Activated CD4-positive, alpha-beta memory T cell treated with anti-CD3 and anti-CD28 coated beads, Interleukin-2, amount 10 ng/mL, durations not matched to agents 7 days and 5 days (primary cell): ENCODE data around the gene SMYD3. TPM values are rescaled to one million over a fixed set of nuclear protein-coding genes. Genes with fewer than 3 reads are reported as not detected.

Experiments used
- CTCF ChIA-PET: fragments of 350-600 bp; sonication (Branson Sonifier 250); formaldehyde crosslinking; loops from one replicate; lab custom pipeline; 2021; ENCODE audit warnings: antibody characterized with exemption, inconsistent platforms; lab: Charles Lee
- POLR2A ChIA-PET: fragments of 350-600 bp; sonication (Branson Sonifier 250); formaldehyde crosslinking; loops from one replicate; lab custom pipeline; 2021; ENCODE audit warnings: antibody characterized with exemption; lab: Charles Lee
- DNase-seq: peaks from one replicate; pipeline ENCODE4 v3.0.0-alpha.2; 2020
- H3K27ac Mint-ChIP-seq: one replicate; pipeline ENCODE4 v1.8.0; 2021; ENCODE audit warnings: mild to moderate bottlenecking, mixed read lengths
- H3K27me3 Mint-ChIP-seq: one replicate; pipeline ENCODE4 v1.8.0; 2021; ENCODE audit warnings: mixed read lengths
- H3K36me3 Mint-ChIP-seq: one replicate; pipeline ENCODE4 v1.8.0; 2021; ENCODE audit warnings: low read depth, mixed read lengths
- H3K4me1 Mint-ChIP-seq: one replicate; pipeline ENCODE4 v1.8.0; 2021; ENCODE audit warnings: mixed read lengths
- H3K4me3 Mint-ChIP-seq: one replicate; pipeline ENCODE4 v1.8.0; 2021; ENCODE audit warnings: mild to moderate bottlenecking, mixed read lengths
- H3K9me3 Mint-ChIP-seq: one replicate; pipeline ENCODE4 v1.8.0; 2021; ENCODE audit warnings: mixed read lengths
- total RNA-seq, 2 experiments: library from RNA; stranded (reverse); gene quantifications; one replicate each; pipeline ENCODE4 v1.2.3, GENCODE V29; 2021

SMYD3 gene
- total RNA-seq, 2 experiments from 2014 or later: 15.5 to 18.7 TPM

- no peak overlapping the region for H3K4me3 Mint-ChIP-seq
- ChIA-PET CTCF (interaction anchor here (1.1 to 2.3 kb wide), 4 partner anchors 439 to 857 kb away, joined by 3 to 9 read pairs (median 7); no protein-coding TSS in a partner anchor), POLR2A (no interaction called here)
- no peaks in the 10 kb centered on the region for H3K27me3 Mint-ChIP-seq
- no peaks in the 10 kb centered on the region for H3K4me1 Mint-ChIP-seq
- no peak overlapping the region for H3K27ac Mint-ChIP-seq
- no peak for DNase-seq
- no peaks in the 10 kb centered on the region for H3K36me3 Mint-ChIP-seq
- no peaks in the 10 kb centered on the region for H3K9me3 Mint-ChIP-seq
Observed at GRCh38 chr1:246010386-246010785, 496.7 kb downstream of the SMYD3 start.

GRCh38 chr1:246008363-246008831 lies 498.7 kb downstream of the SMYD3 start:
- Mint-ChIP-seq H3K27me3 (no peaks in the 10 kb centered on the region), H3K27ac (no peak overlapping the region), H3K36me3 (no peaks in the 10 kb centered on the region), H3K4me3 (no peak overlapping the region), H3K4me1 (no peaks in the 10 kb centered on the region), H3K9me3 (no peaks in the 10 kb centered on the region)
- no peak for DNase-seq
- ChIA-PET CTCF (no interaction called here), POLR2A (no interaction called here)

GRCh38 chr1:246005067-246005466 lies 502.0 kb downstream of the SMYD3 start:
- Mint-ChIP-seq H3K36me3 (no peaks in the 10 kb centered on the region), H3K4me3 (no peak overlapping the region), H3K27me3 (no peaks in the 10 kb centered on the region), H3K27ac (no peak overlapping the region), H3K9me3 (no peaks in the 10 kb centered on the region), H3K4me1 (no peaks in the 10 kb centered on the region)
- ChIA-PET POLR2A (no interaction called here), CTCF (interaction anchor here (1.1 to 2.3 kb wide), 2 partner anchors 117 to 852 kb away, joined by 3 to 10 read pairs; no protein-coding TSS in a partner anchor)
- no peak for DNase-seq

GRCh38 chr1:246004301-246004700 lies 502.8 kb downstream of the SMYD3 start:
- Mint-ChIP-seq H3K27ac (no peak overlapping the region), H3K4me3 (no peak overlapping the region), H3K36me3 (no peaks in the 10 kb centered on the region), H3K9me3 (no peaks in the 10 kb centered on the region), H3K27me3 (no peaks in the 10 kb centered on the region), H3K4me1 (no peaks in the 10 kb centered on the region)
- DNase-seq: no peak
- ChIA-PET POLR2A (no interaction called here), CTCF (interaction anchor here (1.0 to 1.9 kb wide), 4 partner anchors 18 to 851 kb away, joined by 3 to 16 read pairs (median 3); no protein-coding TSS in a partner anchor)

GRCh38 chr1:246003442-246003730 lies 503.7 kb downstream of the SMYD3 start:
- DNase-seq: no peak
- Mint-ChIP-seq H3K27ac (no peak overlapping the region), H3K27me3 (no peaks in the 10 kb centered on the region), H3K4me1 (no peaks in the 10 kb centered on the region), H3K9me3 (no peaks in the 10 kb centered on the region), H3K36me3 (no peaks in the 10 kb centered on the region), H3K4me3 (no peak overlapping the region)
- CTCF ChIA-PET: interaction anchor here (1.0 to 1.9 kb wide), 6 partner anchors 17 to 850 kb away, joined by 3 to 16 read pairs (median 3); no protein-coding TSS in a partner anchor
- POLR2A ChIA-PET: interaction anchor here (1.0 kb wide), 1 partner anchor 850 kb away, joined by 3 read pairs; no protein-coding TSS in a partner anchor

DNA sequence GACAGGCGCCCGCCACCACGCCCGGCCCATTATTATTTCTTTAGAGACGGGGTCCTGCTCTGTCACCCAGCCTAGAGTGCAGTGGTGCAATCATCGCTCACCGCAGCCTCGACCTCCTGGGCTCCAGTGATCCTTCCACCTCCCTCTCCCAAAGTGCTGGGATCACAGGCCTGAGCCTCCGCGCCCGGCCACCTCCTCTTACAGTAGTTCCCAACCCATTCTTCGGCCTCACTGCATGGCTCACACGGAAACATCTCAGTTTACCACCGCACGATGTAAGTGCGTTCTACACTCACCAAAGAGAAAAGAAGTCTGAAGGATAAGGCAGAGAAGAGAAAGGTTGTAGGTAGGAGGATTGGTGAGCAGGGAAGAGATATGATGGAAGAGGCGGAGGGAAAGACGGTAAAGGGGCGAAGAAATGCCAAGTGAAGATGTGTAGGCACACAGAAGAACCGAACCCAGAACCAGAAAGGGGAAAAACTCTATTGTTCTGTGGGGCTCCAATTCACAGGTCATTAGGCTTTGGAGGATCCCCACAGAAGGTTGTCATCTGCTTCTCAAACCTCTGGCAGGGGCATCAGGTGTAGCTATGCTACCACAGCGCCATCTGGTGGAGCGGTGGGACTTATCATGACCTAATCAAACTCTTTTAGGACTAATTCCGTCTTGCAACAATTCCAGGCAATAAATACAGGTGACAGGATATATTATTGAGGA lies 504.2 kb downstream of the SMYD3 start:
- ChIA-PET CTCF (interaction anchor here (0.6 to 1.9 kb wide), 6 partner anchors 16 to 850 kb away, joined by 3 to 16 read pairs (median 3); no protein-coding TSS in a partner anchor), POLR2A (interaction anchor here (1.0 kb wide), 1 partner anchor 850 kb away, joined by 3 read pairs; no protein-coding TSS in a partner anchor)
- Mint-ChIP-seq H3K4me3 (no peak overlapping the region), H3K9me3 (no peaks in the 10 kb centered on the region), H3K27ac (no peak overlapping the region), H3K4me1 (no peaks in the 10 kb centered on the region), H3K36me3 (no peaks in the 10 kb centered on the region), H3K27me3 (no peaks in the 10 kb centered on the region)
- DNase-seq: peak; percentile 83

- Mint-ChIP-seq H3K36me3 (no peaks in the 10 kb centered on the region), H3K27me3 (no peaks in the 10 kb centered on the region), H3K4me1 (no peaks in the 10 kb centered on the region), H3K4me3 (no peak overlapping the region), H3K27ac (no peak overlapping the region), H3K9me3 (no peaks in the 10 kb centered on the region)
- DNase-seq: no peak
- ChIA-PET POLR2A (no interaction called here), CTCF (interaction anchor here (0.7 to 1.7 kb wide), 3 partner anchors 113 to 849 kb away, joined by 3 to 9 read pairs (median 6); no protein-coding TSS in a partner anchor)
Observed at GRCh38 chr1:246001837-246002230, 505.2 kb downstream of the SMYD3 start.

DNA sequence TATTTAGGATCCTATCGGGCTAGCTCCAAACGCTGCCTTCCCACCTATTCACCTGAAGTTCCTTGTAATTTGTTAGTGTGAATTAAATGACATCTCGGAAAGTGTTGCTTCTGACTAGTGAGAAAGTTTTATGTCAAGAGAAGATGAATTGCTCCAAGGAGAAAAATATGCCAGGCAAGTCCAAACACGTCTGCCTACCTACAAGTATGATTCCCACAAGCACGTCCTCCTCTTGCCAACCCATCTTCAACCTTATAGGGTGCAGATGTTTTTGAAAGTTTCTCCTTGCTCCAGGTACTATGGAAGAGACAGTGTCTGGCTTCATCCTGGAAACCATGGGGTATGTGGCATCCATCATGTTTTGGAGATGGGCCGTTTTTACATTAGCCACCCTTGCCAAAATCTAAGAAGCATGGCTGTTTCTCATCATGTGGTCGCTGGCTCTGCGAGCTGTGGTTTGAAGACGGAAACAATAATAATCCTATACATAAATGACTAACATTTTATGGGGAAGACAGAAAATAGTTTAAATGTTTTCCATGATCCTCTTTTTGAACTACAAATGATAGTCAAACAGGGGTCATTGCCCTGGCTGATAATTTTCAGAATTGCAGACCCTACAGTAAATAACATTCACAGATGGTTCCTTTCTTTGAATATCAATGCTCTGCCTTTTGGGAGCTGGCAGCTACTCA lies 505.8 kb downstream of the SMYD3 start:
- Mint-ChIP-seq H3K27me3 (no peaks in the 10 kb centered on the region), H3K36me3 (no peaks in the 10 kb centered on the region), H3K4me3 (no peak overlapping the region), H3K27ac (no peak overlapping the region), H3K9me3 (no peaks in the 10 kb centered on the region), H3K4me1 (no peaks in the 10 kb centered on the region)
- ChIA-PET POLR2A (no interaction called here), CTCF (interaction anchor here (0.7 to 1.7 kb wide), 5 partner anchors 112 to 848 kb away, joined by 3 to 9 read pairs (median 6); no protein-coding TSS in a partner anchor)
- DNase-seq: no peak

DNA sequence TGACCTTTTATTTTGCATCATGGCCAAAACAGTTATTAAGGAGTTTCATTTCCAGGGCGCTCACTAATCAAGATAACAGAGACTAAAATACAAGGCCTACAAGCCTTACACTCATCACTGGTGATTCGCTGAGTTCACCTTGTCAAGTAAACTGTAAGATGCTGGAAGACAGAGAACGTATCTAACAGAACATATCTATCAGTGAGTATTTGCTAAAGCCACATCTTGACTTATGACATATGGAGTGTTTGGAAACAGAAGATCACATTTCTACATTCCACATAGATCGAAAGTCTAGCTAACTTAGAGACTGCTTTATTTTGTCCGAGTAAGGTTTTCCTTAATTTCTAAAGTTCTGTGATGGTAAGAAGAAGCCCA lies 506.5 kb downstream of the SMYD3 start:
- H3K27ac Mint-ChIP-seq: no peak overlapping the region
- no peaks in the 10 kb centered on the region for H3K36me3 Mint-ChIP-seq
- no peaks in the 10 kb centered on the region for H3K27me3 Mint-ChIP-seq
- no peak for DNase-seq
- H3K9me3 Mint-ChIP-seq: no peaks in the 10 kb centered on the region
- CTCF ChIA-PET: interaction anchor here (0.7 to 1.7 kb wide), 4 partner anchors 112 to 848 kb away, joined by 3 to 9 read pairs (median 6); no protein-coding TSS in a partner anchor
- no peaks in the 10 kb centered on the region for H3K4me1 Mint-ChIP-seq
- POLR2A ChIA-PET: no interaction called here
- H3K4me3 Mint-ChIP-seq: no peak overlapping the region

GRCh38 chr1:245999697-246000637 lies 507.1 kb downstream of the SMYD3 start:
- H3K9me3 Mint-ChIP-seq: no peaks in the 10 kb centered on the region
- H3K27ac Mint-ChIP-seq: no peak overlapping the region
- no peaks in the 10 kb centered on the region for H3K36me3 Mint-ChIP-seq
- no peak overlapping the region for H3K4me3 Mint-ChIP-seq
- DNase-seq: no peak
- ChIA-PET CTCF (interaction anchor here (1.3 to 1.7 kb wide), 2 partner anchors 111 to 843 kb away, joined by 6 read pairs; no protein-coding TSS in a partner anchor), POLR2A (no interaction called here)
- no peaks in the 10 kb centered on the region for H3K4me1 Mint-ChIP-seq
- H3K27me3 Mint-ChIP-seq: no peaks in the 10 kb centered on the region

DNA sequence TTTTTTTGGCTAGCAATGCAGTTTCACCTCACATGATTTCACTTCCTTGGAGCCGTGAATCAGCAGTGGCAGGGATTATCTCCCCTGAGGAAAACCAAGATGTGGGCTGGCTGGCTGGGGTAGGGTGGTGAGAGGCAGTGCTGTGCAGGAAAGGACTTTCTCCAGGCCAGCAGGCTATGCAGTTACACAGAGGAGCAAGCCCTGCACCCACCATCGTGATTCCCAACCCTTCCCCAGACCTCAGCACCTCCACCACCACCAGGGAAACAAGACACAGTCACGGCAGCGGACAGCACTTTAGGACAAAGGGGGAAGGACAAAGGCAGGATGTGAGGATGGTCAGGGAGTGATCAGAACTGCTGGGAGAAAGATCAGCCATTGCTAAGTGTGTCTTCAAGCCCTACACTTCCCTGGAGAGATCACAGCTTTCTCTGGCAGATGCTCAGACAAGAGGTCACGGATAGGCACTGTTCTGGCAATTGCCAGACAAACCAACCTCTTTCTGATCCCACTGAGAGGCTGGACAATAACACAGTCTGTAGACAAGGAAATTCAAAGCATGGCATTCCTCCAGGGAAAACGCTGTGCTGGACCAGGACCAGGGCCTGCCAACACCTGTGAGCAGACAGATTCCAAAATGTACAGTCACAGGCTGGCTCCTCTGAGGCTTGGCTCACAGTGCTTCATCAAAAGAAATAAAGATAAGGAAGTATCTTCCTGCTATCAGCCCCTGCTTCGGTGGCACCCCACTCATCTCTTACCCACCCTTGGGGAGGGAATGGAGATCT lies 509.4 kb downstream of the SMYD3 start:
- Mint-ChIP-seq H3K36me3 (no peaks in the 10 kb centered on the region), H3K27me3 (no peaks in the 10 kb centered on the region), H3K4me3 (no peak overlapping the region), H3K27ac (no peak overlapping the region), H3K4me1 (no peaks in the 10 kb centered on the region), H3K9me3 (no peaks in the 10 kb centered on the region)
- ChIA-PET CTCF (no interaction called here), POLR2A (no interaction called here)
- no peak for DNase-seq

GRCh38 chr1:245996811-245997210 lies 510.3 kb downstream of the SMYD3 start:
- Mint-ChIP-seq H3K27me3 (no peaks in the 10 kb centered on the region), H3K4me3 (no peak overlapping the region), H3K9me3 (no peaks in the 10 kb centered on the region), H3K27ac (no peak overlapping the region), H3K4me1 (no peaks in the 10 kb centered on the region), H3K36me3 (no peaks in the 10 kb centered on the region)
- CTCF ChIA-PET: no interaction called here
- POLR2A ChIA-PET: no interaction called here
- no peak for DNase-seq
